Heart left ventricle (tissue), 16 donors: Measurements from ENCODE around the gene ARHGEF28. TPM values are rescaled to one million over a fixed set of nuclear protein-coding genes. Genes with fewer than 3 reads are reported as not detected.

Experiments
- ATAC-seq, 4 donors: fragments of 200-7000 bp; cut with Tn5 transposase; one replicate each; pipeline ENCODE4 v1.9.1; 2020 to 2022; ENCODE audit warnings: moderate library complexity in 4 of 4, mild to moderate bottlenecking in 3 of 4, moderate number of reproducible peaks in 1 of 4
- DNase-seq, 5 donors: peaks; one replicate each; pipeline ENCODE4 v3.0.0-alpha.2; 2020
- H3K27ac ChIP-seq, 12 donors: fragments of 200-600 bp; sonication (generic) in 4 of 12; one replicate each; pipeline versions ENCODE4 v1.5.0 to v1.8.0; 2016 to 2022; ENCODE audit warnings: mild to moderate bottlenecking in 2 of 12
- H3K27me3 ChIP-seq, 9 donors: fragments of 200-600 bp; sonication (generic) in 2 of 9; one replicate each; pipeline versions ENCODE4 v1.5.1 to v1.8.0; 2016 to 2022; ENCODE audit warnings: mild to moderate bottlenecking in 3 of 9
- H3K36me3 ChIP-seq, 9 donors: fragments of 200-600 bp; sonication (generic) in 2 of 9; one replicate each; pipeline versions ENCODE4 v1.5.0 to v1.8.0; 2018 to 2022; ENCODE audit warnings: mild to moderate bottlenecking in 2 of 9
- H3K4me1 ChIP-seq, 12 donors: fragments of 200-600 bp; sonication (generic) in 4 of 12; one replicate each; pipeline versions ENCODE4 v1.5.0 to v1.8.0; 2016 to 2022; ENCODE audit warnings: mild to moderate bottlenecking in 3 of 12
- H3K4me3 ChIP-seq, 12 donors: fragments of 200-600 bp; sonication (generic) in 4 of 12; one replicate each; pipeline versions ENCODE4 v1.5.0 to v1.8.0; 2017 to 2022; ENCODE audit warnings: mild to moderate bottlenecking in 9 of 12, moderate library complexity in 4 of 12
- H3K9me3 ChIP-seq, 12 donors: fragments of 200-600 bp; sonication (generic) in 4 of 12; one replicate each; pipeline versions ENCODE4 v1.5.0 to v1.8.0; 2016 to 2022; ENCODE audit warnings: mild to moderate bottlenecking in 1 of 12
- POLR2A ChIP-seq, 2 donors: fragments of 450-650 bp; IDR thresholded peaks; one replicate each; pipeline ENCODE4 v1.6.1; 2017; ENCODE audit warnings: antibody characterized with exemption in 2 of 2, mild to moderate bottlenecking in 2 of 2, moderate library complexity in 2 of 2
- WGBS, 4 donors: extraction: QIAGEN DNeasy Blood & Tissue Kit in 2 of 4; methylation state at CpG; one replicate each; pipeline versions ENCODE4 v1.1.5 to v1.1.7; 2013 to 2018; 5-methylcytosine and 5-hydroxymethylcytosine counted together
- intact Hi-C, 10 donors: fragments of 100-400 bp; cut with DNase I; formaldehyde crosslinking; loops; one replicate each; pipeline versions ENCODE4 v1.11.1 to v1.14.2; 2022
- polyA plus RNA-seq, 2 donors: library from polyadenylated mRNA; stranded (reverse); fragments of 200-250 nt; gene quantifications; one replicate each; pipeline ENCODE4 v1.2.3, GENCODE V29; 2013
- total RNA-seq, 9 donors: library from RNA; depleted of rRNA in 2 of 9; stranded (reverse); fragments of >200 nt in 2 of 9; fragmentation: NEBNext Ultra II Directional in 3 of 9; extraction: Animal tissue kit (Norgen Biotek cat#: 25700) in 3 of 9; gene quantifications; one replicate each; pipeline versions ENCODE4 v1.1.0 to v1.2.4, GENCODE V29; 2016 to 2023
- TF ChIP-seq, protein P1 (sequence below), 12 donors: fragments of 200-600 bp; sonication (generic) in 4 of 12; IDR thresholded peaks; one replicate each; pipeline versions ENCODE4 v1.5.0 to v1.8.0; 2018 to 2022; ENCODE audit warnings: antibody characterized with exemption in 12 of 12, mild to moderate bottlenecking in 5 of 12
- donor health status: ischemic (EF 13 %, LVEDD 7.1; RV severe dilation, severe dysfunction).
- donor health status: healthy with polysubstance abuse.
- donor health status: DM: no; HTN: yes; CAD: no.
- donor health status: DM: no; HTN: no; CAD: no.
- donor health status: ischemic (EF 25% LVEDD 6.9; RV normal size, moderate dysfunction).
- donor health status: ischemic (EF 25% LVEDD 5.7; RV mildly dilated, moderate dysfunction).
- donor health status: healthy.
- donor health status: DM: yes; HTN: yes; CAD: no.
- donor health status: ischemic (EF 35%, LVEDD 5.7; RV mildly dilated, moderate dysfunction).
- donor health status: nonischemic (EF 11% LVEDD 7.7; RV severe dilation, severe dysfunction).
- donor health status: DM: yes; HTN: yes; CAD: no.
- donor health status: PGD.
- donor health status: ischemic (EF 29% LVEDD 5.4; RV normal size, mild dysfunction).
- donor health status: nonischemic (EF 23%, LVEDD 6.1; RV moderate dilation, normal function).

The ARHGEF28 gene
- total and polyA plus RNA-seq, 11 donors = 0.51 to 7.7 (median 1.7) TPM

DNA sequence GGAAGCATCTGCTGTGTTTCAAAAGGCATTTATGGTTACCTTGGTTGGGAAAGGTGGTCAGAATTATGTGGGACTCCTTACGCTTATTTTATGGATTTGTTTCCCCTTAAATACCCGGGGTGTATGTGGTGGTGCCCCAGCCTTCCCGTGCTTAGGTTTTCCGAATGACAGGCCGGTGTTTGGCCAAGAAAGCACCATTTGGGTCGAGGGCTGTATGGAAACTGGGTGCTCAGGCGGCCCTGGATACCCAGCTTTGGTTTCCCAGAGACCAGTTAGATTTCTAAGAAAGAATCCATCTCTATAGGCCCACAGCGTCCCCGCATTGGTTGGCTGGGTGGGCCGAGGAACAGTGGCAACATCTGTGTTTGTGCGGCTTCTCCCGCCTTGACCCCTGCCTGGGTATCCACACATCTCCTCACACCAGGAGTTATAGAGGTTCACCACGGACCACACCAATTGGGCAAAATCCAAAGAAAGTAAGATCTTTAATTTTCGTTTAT lies 868 bp downstream of the ARHGEF28 start:
- Histone ChIP-seq H3K36me3 (no peaks in the 10 kb centered on the region), H3K9me3 (no peaks in the 10 kb centered on the region), H3K27me3 (peaks cover 0 to 19% (median 4%) of the 10 kb centered on the region in 9 donors), H3K4me1 (peaks cover 0 to 16% (median 6%) of the 10 kb centered on the region in 12 donors), H3K4me3 (peak overlapping the region in 11 of 12 donors; percentile 47 to 75 (median 66)), H3K27ac (peak overlapping the region in 2 of 12 donors; percentile 23 to 70)
- no peak for DNase-seq
- TF ChIP-seq, protein P1, sequence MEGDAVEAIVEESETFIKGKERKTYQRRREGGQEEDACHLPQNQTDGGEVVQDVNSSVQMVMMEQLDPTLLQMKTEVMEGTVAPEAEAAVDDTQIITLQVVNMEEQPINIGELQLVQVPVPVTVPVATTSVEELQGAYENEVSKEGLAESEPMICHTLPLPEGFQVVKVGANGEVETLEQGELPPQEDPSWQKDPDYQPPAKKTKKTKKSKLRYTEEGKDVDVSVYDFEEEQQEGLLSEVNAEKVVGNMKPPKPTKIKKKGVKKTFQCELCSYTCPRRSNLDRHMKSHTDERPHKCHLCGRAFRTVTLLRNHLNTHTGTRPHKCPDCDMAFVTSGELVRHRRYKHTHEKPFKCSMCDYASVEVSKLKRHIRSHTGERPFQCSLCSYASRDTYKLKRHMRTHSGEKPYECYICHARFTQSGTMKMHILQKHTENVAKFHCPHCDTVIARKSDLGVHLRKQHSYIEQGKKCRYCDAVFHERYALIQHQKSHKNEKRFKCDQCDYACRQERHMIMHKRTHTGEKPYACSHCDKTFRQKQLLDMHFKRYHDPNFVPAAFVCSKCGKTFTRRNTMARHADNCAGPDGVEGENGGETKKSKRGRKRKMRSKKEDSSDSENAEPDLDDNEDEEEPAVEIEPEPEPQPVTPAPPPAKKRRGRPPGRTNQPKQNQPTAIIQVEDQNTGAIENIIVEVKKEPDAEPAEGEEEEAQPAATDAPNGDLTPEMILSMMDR (IDR thresholded peaks at IDR 0.05) = no peak
- no peak for ATAC-seq
- 76 to 83% (median 80%) methylated on average over 14 of the region's 14 CpGs for WGBS, 4 donors
- intact Hi-C loops = no loop called here

DNA sequence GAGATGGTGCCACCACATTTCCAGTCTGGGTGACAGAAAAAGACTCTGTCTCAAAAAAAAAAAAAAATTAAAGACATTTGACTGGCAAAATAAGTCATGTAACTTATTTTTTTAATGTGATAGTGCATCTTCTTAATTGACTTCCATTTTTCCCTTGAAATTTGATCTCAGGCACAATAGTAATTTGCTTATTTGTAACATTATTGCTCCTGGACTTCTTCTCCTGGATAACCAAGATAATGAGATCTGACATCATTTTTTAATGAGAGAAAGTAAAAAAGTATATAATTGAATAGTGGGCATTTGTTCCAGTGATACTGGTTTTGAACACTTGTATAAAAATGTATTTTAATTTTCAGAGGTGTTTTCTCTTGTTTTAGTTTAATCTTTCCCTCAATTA lies 3.5 kb downstream of the ARHGEF28 start:
- Histone ChIP-seq H3K4me1 (peaks cover 0 to 16% (median 6%) of the 10 kb centered on the region in 12 donors), H3K27me3 (peaks cover 0 to 19% (median 4%) of the 10 kb centered on the region in 9 donors), H3K9me3 (no peaks in the 10 kb centered on the region), H3K27ac (no peak overlapping the region), H3K4me3 (no peak overlapping the region), H3K36me3 (no peaks in the 10 kb centered on the region)
- TF ChIP-seq, protein P1 (IDR thresholded peaks at IDR 0.05) = no peak
- TF ChIP-seq POLR2A (IDR thresholded peaks at IDR 0.05) = no peak
- DNase-seq (no peak), ATAC-seq (no peak)
- intact Hi-C loops = no loop called here

DNA sequence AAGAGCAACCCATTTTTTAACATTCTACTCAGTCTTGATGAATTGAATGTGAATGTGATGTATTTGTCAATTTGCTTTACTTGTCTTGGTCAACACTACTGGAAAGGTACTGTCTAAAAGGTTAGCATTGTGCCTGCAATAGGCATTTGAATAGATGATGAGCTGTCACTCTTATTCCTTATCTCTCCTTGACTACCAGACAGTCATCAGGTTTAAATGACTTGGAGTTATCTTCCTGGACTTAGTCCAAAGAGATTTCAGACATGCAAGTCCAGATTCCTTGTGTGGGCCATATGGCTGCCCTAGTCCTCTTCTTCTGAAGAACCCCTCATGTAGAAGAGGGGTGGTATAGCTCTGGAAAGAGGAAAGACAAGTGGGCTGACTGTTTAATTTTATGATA lies 4.8 kb downstream of the ARHGEF28 start:
- DNase-seq (no peak), ATAC-seq (no peak)
- Histone ChIP-seq H3K4me3 (no peak overlapping the region), H3K36me3 (no peaks in the 10 kb centered on the region), H3K27me3 (peaks cover 0 to 18% (median 4%) of the 10 kb centered on the region in 9 donors), H3K27ac (no peak overlapping the region), H3K4me1 (peaks cover 0 to 12% (median 0%) of the 10 kb centered on the region in 12 donors), H3K9me3 (no peaks in the 10 kb centered on the region)
- TF ChIP-seq, protein P1 (IDR thresholded peaks at IDR 0.05) = no peak
- no peak for TF ChIP-seq POLR2A (IDR thresholded peaks at IDR 0.05)
- intact Hi-C loops = no loop called here

DNA sequence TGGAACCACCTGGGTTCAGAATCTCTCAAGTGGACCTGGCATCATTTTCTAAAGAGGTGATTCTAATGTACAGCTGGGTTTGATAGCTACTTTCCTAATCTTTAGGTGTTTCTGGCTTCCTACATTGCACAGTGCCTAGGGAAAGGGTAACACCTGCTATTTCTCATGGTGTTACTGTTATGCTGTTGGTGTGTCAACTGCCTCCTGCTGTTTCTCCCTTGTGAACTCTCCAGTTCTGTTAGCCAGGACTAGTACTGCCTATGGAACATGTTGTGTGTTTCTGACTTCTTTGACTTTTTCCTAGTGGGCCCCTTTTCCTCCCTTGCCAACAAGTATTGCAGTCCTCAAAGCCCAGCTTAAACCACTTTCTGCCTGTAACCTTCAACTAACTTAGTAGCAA lies 5.5 kb downstream of the ARHGEF28 start:
- H3K27ac ChIP-seq = no peak overlapping the region
- peaks cover 0 to 18% (median 4%) of the 10 kb centered on the region in 9 donors for H3K27me3 ChIP-seq
- H3K4me3 ChIP-seq = no peak overlapping the region
- no peak for ATAC-seq
- intact Hi-C loops = no loop called here
- H3K9me3 ChIP-seq = no peaks in the 10 kb centered on the region
- TF ChIP-seq, protein P1 (IDR thresholded peaks at IDR 0.05) = no peak
- DNase-seq = no peak
- H3K4me1 ChIP-seq = peaks cover 0 to 7% (median 0%) of the 10 kb centered on the region in 12 donors
- H3K36me3 ChIP-seq = no peaks in the 10 kb centered on the region
